Measurements from ENCODE around the gene MAPK8. TPM values are rescaled to one million over a fixed set of nuclear protein-coding genes. Genes with fewer than 3 reads are reported as not detected.
"Not testable (repeated sequence)": the region's sequence is repeated elsewhere in the genome, so short reads cannot be mapped to it uniquely, and the experiment has no call there.

MAPK8 gene
- total and polyA plus RNA-seq, 7 donors: 17.4 to 74.5 (median 46.7) TPM

- Histone ChIP-seq H3K27ac (no peak overlapping the region), H3K36me3 (no peaks in the 10 kb centered on the region), H3K4me1 (peaks cover 0 to 6% (median 0%) of the 10 kb centered on the region in 4 donors), H3K4me3 (no peak overlapping the region), H3K9me3 (no peaks in the 10 kb centered on the region), H3K27me3 (no peaks in the 10 kb centered on the region)
- 86 to 93% methylated on average over 7 of the region's 7 CpGs for WGBS, 2 donors
- intact Hi-C loops (cut with DNase I): no loop called here
- TF ChIP-seq CTCF (IDR thresholded peaks at IDR 0.05): no peak
- TF ChIP-seq POLR2AphosphoS5 (IDR thresholded peaks at IDR 0.05): no peak
- no peak for TF ChIP-seq EP300 (IDR thresholded peaks at IDR 0.05)
- TF ChIP-seq POLR2A (IDR thresholded peaks at IDR 0.05): no peak
- DNase-seq: no peak
Observed at GRCh38 chr10:48336978-48337599, 30.6 kb downstream of the MAPK8 start.

- H3K36me3 ChIP-seq: no peaks in the 10 kb centered on the region
- H3K27me3 ChIP-seq: no peaks in the 10 kb centered on the region
- H3K27ac ChIP-seq: no peak overlapping the region
- TF ChIP-seq POLR2AphosphoS5 (IDR thresholded peaks at IDR 0.05): no peak
- no peak for TF ChIP-seq POLR2A (IDR thresholded peaks at IDR 0.05)
- TF ChIP-seq CTCF (IDR thresholded peaks at IDR 0.05): no peak
- TF ChIP-seq EP300 (IDR thresholded peaks at IDR 0.05): no peak
- intact Hi-C loops (cut with DNase I): no loop called here
- DNase-seq: no peak
- no peaks in the 10 kb centered on the region for H3K9me3 ChIP-seq
- peaks cover 0 to 20% (median 11%) of the 10 kb centered on the region in 4 donors for H3K4me1 ChIP-seq
- H3K4me3 ChIP-seq: no peak overlapping the region
Observed at GRCh38 chr10:48340734-48341133, 34.3 kb downstream of the MAPK8 start.

GRCh38 chr10:48343106-48343505 lies 36.6 kb downstream of the MAPK8 start:
- Histone ChIP-seq H3K9me3 (peaks cover 0 to 5% (median 0%) of the 10 kb centered on the region in 4 donors), H3K4me3 (no peak overlapping the region), H3K36me3 (no peaks in the 10 kb centered on the region), H3K27me3 (no peaks in the 10 kb centered on the region), H3K27ac (no peak overlapping the region), H3K4me1 (peaks cover 0 to 20% (median 11%) of the 10 kb centered on the region in 4 donors)
- TF ChIP-seq POLR2A (IDR thresholded peaks at IDR 0.05) (no peak), CTCF (IDR thresholded peaks at IDR 0.05) (no peak), EP300 (IDR thresholded peaks at IDR 0.05) (no peak), POLR2AphosphoS5 (IDR thresholded peaks at IDR 0.05) (no peak)
- WGBS, 2 donors: 79 to 81% methylated on average over 2 of the region's 2 CpGs
- no peak for DNase-seq
- intact Hi-C loops (cut with DNase I): no loop called here

GRCh38 chr10:48343921-48344598 lies 37.6 kb downstream of the MAPK8 start:
- H3K9me3 ChIP-seq: peaks cover 0 to 5% (median 2%) of the 10 kb centered on the region in 4 donors
- no peaks in the 10 kb centered on the region for H3K27me3 ChIP-seq
- TF ChIP-seq EP300 (IDR thresholded peaks at IDR 0.05) (no peak), POLR2A (IDR thresholded peaks at IDR 0.05) (no peak), POLR2AphosphoS5 (IDR thresholded peaks at IDR 0.05) (no peak), CTCF (IDR thresholded peaks at IDR 0.05) (no peak)
- H3K4me1 ChIP-seq: peaks cover 0 to 20% (median 11%) of the 10 kb centered on the region in 4 donors
- intact Hi-C loops (cut with DNase I): no loop called here
- no peak for DNase-seq
- H3K4me3 ChIP-seq: no peak overlapping the region
- WGBS, 2 donors: 86 to 97% methylated on average over 3 of the region's 3 CpGs
- no peaks in the 10 kb centered on the region for H3K36me3 ChIP-seq
- no peak overlapping the region for H3K27ac ChIP-seq

- WGBS, 2 donors: 97 to 98% methylated on average over 9 of the region's 9 CpGs
- H3K27me3 ChIP-seq; DNase-seq; H3K27ac ChIP-seq; intact Hi-C loops (cut with DNase I); H3K36me3 ChIP-seq; H3K4me3 ChIP-seq; H3K9me3 ChIP-seq: not testable (repeated sequence)
- H3K4me1 ChIP-seq: peaks cover 0 to 14% (median 11%) of the 10 kb centered on the region in 4 donors
Observed at GRCh38 chr10:48346248-48346647, 39.8 kb downstream of the MAPK8 start.

- H3K9me3 ChIP-seq; intact Hi-C loops (cut with DNase I); H3K4me3 ChIP-seq; DNase-seq; H3K36me3 ChIP-seq; H3K27ac ChIP-seq; H3K27me3 ChIP-seq: not testable (repeated sequence)
- WGBS, 2 donors: 94 to 98% methylated on average over 2 of the region's 2 CpGs
- H3K4me1 ChIP-seq: peaks cover 0 to 14% (median 11%) of the 10 kb centered on the region in 4 donors
Observed at GRCh38 chr10:48347539-48347938, 41.1 kb downstream of the MAPK8 start.

GRCh38 chr10:48347943-48348342 lies 41.5 kb downstream of the MAPK8 start:
- H3K9me3 ChIP-seq; H3K27me3 ChIP-seq; H3K27ac ChIP-seq; DNase-seq; H3K4me3 ChIP-seq; H3K36me3 ChIP-seq; intact Hi-C loops (cut with DNase I): not testable (repeated sequence)
- H3K4me1 ChIP-seq: peaks cover 0 to 12% (median 11%) of the 10 kb centered on the region in 4 donors
- WGBS, 2 donors: 96 to 98% methylated on average over 4 of the region's 4 CpGs
